ENCODE results near the gene GYPB. TPM values are rescaled to one million over a fixed set of nuclear protein-coding genes. Genes with fewer than 3 reads are reported as not detected.
"Not testable (repeated sequence)": the region's sequence is repeated elsewhere in the genome, so short reads cannot be mapped to it uniquely, and the experiment has no call there.

The GYPB gene
- total and polyA plus RNA-seq, 2 donors (not counting 3 experiments of a cell fraction or from before 2014, with no cell fraction given) = not detected

DNA sequence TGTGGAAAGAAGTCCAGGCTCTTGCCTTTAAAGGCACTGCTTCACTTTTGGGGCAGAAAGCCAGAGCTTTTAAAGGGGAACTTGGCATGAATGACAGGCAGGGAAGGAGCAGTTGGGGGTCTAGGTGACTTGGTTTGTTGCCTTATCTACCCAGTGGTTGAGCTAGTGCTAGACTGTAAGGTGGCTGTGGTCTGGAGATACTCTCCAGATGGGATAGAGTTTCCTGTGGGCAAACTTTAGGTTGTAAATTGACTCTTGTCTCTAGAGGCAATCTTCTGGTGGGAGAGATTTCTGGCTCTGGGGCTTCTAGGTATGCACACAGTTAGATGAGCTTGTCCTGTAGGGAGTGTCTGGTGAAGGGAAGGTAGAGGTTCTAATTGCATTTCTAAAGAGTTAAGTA, 43.7 kb downstream of the GYPB start:
- BruUV-seq (replicated peaks); CTCF ChIA-PET; H3K79me2 ChIP-seq (ENCODE audit: control insufficient read depth, insufficient read depth, low read length); DNase-seq (ENCODE audit: low read depth, low spot score); H3K9ac ChIP-seq (replicated peaks; ENCODE audit: extremely low read depth, insufficient read depth, low read length); H2AFZ ChIP-seq (ENCODE audit: low read depth, low read length); H3K36me3 ChIP-seq (ENCODE audit: control insufficient read depth in 2 of 2, extremely low read depth in 1 of 2, insufficient read depth in 2 of 2, low read length in 2 of 2); POLR2A ChIA-PET; H3K4me3 ChIP-seq (replicated peaks in 1 of 3; ENCODE audit: insufficient read depth in 1 of 3, low read depth in 1 of 3, low read length in 3 of 3); H4K20me1 ChIP-seq (replicated peaks; ENCODE audit: control insufficient read depth, extremely low read depth, insufficient read depth, low read length); H3K9me3 ChIP-seq (replicated peaks; ENCODE audit: control insufficient read depth, insufficient read depth, low read length); H3K4me1 ChIP-seq (ENCODE audit: control insufficient read depth, extremely low read depth, insufficient read depth, low read length); H3K9me1 ChIP-seq (replicated peaks; ENCODE audit: control insufficient read depth, extremely low read depth, insufficient read depth, low read length); H3K4me2 ChIP-seq (ENCODE audit: insufficient read depth, low read length); dilution Hi-C loops (cut with MboI; ENCODE audit: extremely low pct_ligation_motif_present, low sequenced_read_pairs); FAIRE-seq; H3K27me3 ChIP-seq (ENCODE audit: control insufficient read depth in 2 of 2, insufficient read depth in 2 of 2, low read length in 2 of 2); H3K27ac ChIP-seq (ENCODE audit: insufficient read depth, low read depth, low read length): not testable (repeated sequence)
- intact Hi-C loops (cut with micrococcal nuclease) = loop anchor here (10.0 kb wide), 1 partner anchor 121 kb away; no protein-coding TSS in a partner anchor

DNA sequence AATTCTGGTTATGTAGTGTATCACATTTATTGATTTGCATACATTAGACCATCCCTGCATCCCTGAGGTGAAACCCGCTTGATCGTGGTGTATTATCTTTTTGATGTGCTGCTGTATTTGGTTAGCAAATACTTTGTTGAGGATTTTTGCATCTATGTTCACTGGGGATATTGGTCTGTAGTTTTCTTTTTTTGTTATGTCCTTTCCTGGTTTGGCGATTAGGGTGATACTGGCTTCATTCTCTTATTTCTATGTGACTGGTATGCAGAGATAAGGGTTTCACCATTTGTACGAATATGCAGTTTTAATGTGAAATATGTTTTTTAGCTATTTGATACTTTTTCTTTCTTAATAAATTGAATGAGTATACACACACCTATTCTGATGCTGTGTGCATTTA, 45.2 kb downstream of the GYPB start:
- H3K9ac ChIP-seq (replicated peaks; ENCODE audit: extremely low read depth, insufficient read depth, low read length); dilution Hi-C loops (cut with MboI; ENCODE audit: extremely low pct_ligation_motif_present, low sequenced_read_pairs); H2AFZ ChIP-seq (ENCODE audit: low read depth, low read length); DNase-seq (ENCODE audit: low read depth, low spot score); H3K36me3 ChIP-seq (ENCODE audit: control insufficient read depth in 2 of 2, extremely low read depth in 1 of 2, insufficient read depth in 2 of 2, low read length in 2 of 2); POLR2A ChIA-PET; H3K9me1 ChIP-seq (replicated peaks; ENCODE audit: control insufficient read depth, extremely low read depth, insufficient read depth, low read length); H3K79me2 ChIP-seq (ENCODE audit: control insufficient read depth, insufficient read depth, low read length); H3K27ac ChIP-seq (ENCODE audit: insufficient read depth, low read depth, low read length); H3K4me1 ChIP-seq (ENCODE audit: control insufficient read depth, extremely low read depth, insufficient read depth, low read length); FAIRE-seq; CTCF ChIA-PET; H4K20me1 ChIP-seq (replicated peaks; ENCODE audit: control insufficient read depth, extremely low read depth, insufficient read depth, low read length); H3K4me3 ChIP-seq (replicated peaks in 1 of 3; ENCODE audit: insufficient read depth in 1 of 3, low read depth in 1 of 3, low read length in 3 of 3); H3K4me2 ChIP-seq (ENCODE audit: insufficient read depth, low read length); H3K9me3 ChIP-seq (replicated peaks; ENCODE audit: control insufficient read depth, insufficient read depth, low read length); H3K27me3 ChIP-seq (ENCODE audit: control insufficient read depth in 2 of 2, insufficient read depth in 2 of 2, low read length in 2 of 2); BruUV-seq (replicated peaks): not testable (repeated sequence)
- intact Hi-C loops (cut with micrococcal nuclease) = loop anchor here (10.0 kb wide), 1 partner anchor 119 kb away; no protein-coding TSS in a partner anchor

DNA sequence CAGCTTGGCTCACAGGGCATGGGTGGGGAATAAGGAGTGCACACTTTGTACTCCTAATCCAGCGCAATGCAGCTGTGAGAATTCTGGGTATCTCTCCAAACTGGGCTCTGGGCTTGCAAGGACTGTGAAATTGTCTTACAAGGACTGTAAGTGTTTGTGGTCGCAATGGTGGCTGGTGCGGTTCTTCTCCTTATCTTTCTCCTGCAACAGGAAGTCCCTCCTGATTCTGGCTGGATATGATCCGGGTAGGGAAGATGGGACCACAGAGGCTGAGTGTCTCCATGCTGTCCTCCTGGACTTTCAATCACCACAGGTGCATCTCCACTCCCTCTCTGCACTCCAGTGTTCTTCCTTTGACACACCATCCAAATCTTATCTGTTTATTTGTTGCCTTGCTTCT, 58.1 kb downstream of the GYPB start:
- Histone ChIP-seq H3K9ac (replicated peaks; ENCODE audit: extremely low read depth, insufficient read depth, low read length) (no peak overlapping the region), H3K4me1 (ENCODE audit: control insufficient read depth, extremely low read depth, insufficient read depth, low read length) (no peaks in the 10 kb centered on the region), H3K36me3 (ENCODE audit: control insufficient read depth in 2 of 2, extremely low read depth in 1 of 2, insufficient read depth in 2 of 2, low read length in 2 of 2) (no peaks in the 10 kb centered on the region), H4K20me1 (replicated peaks; ENCODE audit: control insufficient read depth, extremely low read depth, insufficient read depth, low read length) (no peaks in the 10 kb centered on the region), H3K4me3 (replicated peaks in 1 of 3; ENCODE audit: insufficient read depth in 1 of 3, low read depth in 1 of 3, low read length in 3 of 3) (no peak overlapping the region), H3K4me2 (ENCODE audit: insufficient read depth, low read length) (no peak overlapping the region), H3K79me2 (ENCODE audit: control insufficient read depth, insufficient read depth, low read length) (no peaks in the 10 kb centered on the region), H3K9me3 (replicated peaks; ENCODE audit: control insufficient read depth, insufficient read depth, low read length) (no peaks in the 10 kb centered on the region), H2AFZ (ENCODE audit: low read depth, low read length) (no peak overlapping the region), H3K27ac (ENCODE audit: insufficient read depth, low read depth, low read length) (no peak overlapping the region), H3K9me1 (replicated peaks; ENCODE audit: control insufficient read depth, extremely low read depth, insufficient read depth, low read length) (no peaks in the 10 kb centered on the region), H3K27me3 (ENCODE audit: control insufficient read depth in 2 of 2, insufficient read depth in 2 of 2, low read length in 2 of 2) (no peaks in the 10 kb centered on the region)
- CTCF ChIA-PET = no interaction called here
- BruUV-seq (replicated peaks) = no TSS peak
- FAIRE-seq (no peak), DNase-seq (ENCODE audit: low read depth, low spot score) (no peak)
- POLR2A ChIA-PET = no interaction called here
- intact Hi-C loops (cut with micrococcal nuclease) = no loop called here
- TF ChIP-seq, protein P1, sequence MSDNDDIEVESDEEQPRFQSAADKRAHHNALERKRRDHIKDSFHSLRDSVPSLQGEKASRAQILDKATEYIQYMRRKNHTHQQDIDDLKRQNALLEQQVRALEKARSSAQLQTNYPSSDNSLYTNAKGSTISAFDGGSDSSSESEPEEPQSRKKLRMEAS (IDR thresholded peaks at IDR 0.05; ENCODE audit: insufficient read depth, insufficient read length) = no peak
- TF ChIP-seq MYC (IDR thresholded peaks at IDR 0.05; ENCODE audit: low read depth, low read length) (no peak), POLR2AphosphoS5 (IDR thresholded peaks at IDR 0.05; ENCODE audit: insufficient read depth, low read depth, low read length) (no peak), JUN (IDR thresholded peaks at IDR 0.05; ENCODE audit: borderline replicate concordance, insufficient read depth, insufficient read length, low read depth) (no peak), EZH2 (IDR thresholded peaks at IDR 0.05; ENCODE audit: borderline replicate concordance, low read depth, low read length, severe bottlenecking) (no peak), POLR2A (IDR thresholded peaks at IDR 0.05; ENCODE audit: low read depth, low read length) (no peak), FOS (IDR thresholded peaks at IDR 0.05; ENCODE audit: borderline replicate concordance, insufficient read depth, low read length) (no peak), GATA2 (IDR thresholded peaks at IDR 0.05; ENCODE audit: insufficient read depth, insufficient read length, low read depth, low read length) (no peak)
- TF ChIP-seq, protein P2, sequence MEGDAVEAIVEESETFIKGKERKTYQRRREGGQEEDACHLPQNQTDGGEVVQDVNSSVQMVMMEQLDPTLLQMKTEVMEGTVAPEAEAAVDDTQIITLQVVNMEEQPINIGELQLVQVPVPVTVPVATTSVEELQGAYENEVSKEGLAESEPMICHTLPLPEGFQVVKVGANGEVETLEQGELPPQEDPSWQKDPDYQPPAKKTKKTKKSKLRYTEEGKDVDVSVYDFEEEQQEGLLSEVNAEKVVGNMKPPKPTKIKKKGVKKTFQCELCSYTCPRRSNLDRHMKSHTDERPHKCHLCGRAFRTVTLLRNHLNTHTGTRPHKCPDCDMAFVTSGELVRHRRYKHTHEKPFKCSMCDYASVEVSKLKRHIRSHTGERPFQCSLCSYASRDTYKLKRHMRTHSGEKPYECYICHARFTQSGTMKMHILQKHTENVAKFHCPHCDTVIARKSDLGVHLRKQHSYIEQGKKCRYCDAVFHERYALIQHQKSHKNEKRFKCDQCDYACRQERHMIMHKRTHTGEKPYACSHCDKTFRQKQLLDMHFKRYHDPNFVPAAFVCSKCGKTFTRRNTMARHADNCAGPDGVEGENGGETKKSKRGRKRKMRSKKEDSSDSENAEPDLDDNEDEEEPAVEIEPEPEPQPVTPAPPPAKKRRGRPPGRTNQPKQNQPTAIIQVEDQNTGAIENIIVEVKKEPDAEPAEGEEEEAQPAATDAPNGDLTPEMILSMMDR (IDR thresholded peaks at IDR 0.05; ENCODE audit: extremely low read depth in 1 of 2, insufficient read depth in 1 of 2, low read depth in 1 of 2, low read length in 2 of 2) = no peak
- dilution Hi-C loops (cut with MboI; ENCODE audit: extremely low pct_ligation_motif_present, low sequenced_read_pairs) = no loop called here
